ENCODE results near the gene CADM2. TPM values are rescaled to one million over a fixed set of nuclear protein-coding genes. Genes with fewer than 3 reads are reported as not detected.

Gene CADM2
- total RNA-seq, 1 experiment from 2014 or later: 3.7 TPM

GRCh38 chr3:85252686-85253085 is 293.9 kb downstream of the CADM2 start:
- Histone ChIP-seq H3K4me1 (ENCODE audit: insufficient read depth, low read length, poor library complexity, severe bottlenecking) (no peaks in the 10 kb centered on the region), H3K27ac (ENCODE audit: low read depth, low read length, poor library complexity, severe bottlenecking) (no peak overlapping the region), H3K27me3 (replicated peaks; ENCODE audit: insufficient read depth, low read depth, low read length, poor library complexity) (no peaks in the 10 kb centered on the region), H3K9me3 (ENCODE audit: low read depth, low read length, poor library complexity, severe bottlenecking) (no peaks in the 10 kb centered on the region), H3K4me3 (ENCODE audit: low read depth, low read length, poor library complexity, severe bottlenecking) (no peak overlapping the region), H3K36me3 (ENCODE audit: insufficient read depth, low read length, poor library complexity, severe bottlenecking) (no peaks in the 10 kb centered on the region)
- POLR2A ChIA-PET (ENCODE audit: low non-redundant PET): no interaction called here
- BruUV-seq (replicated peaks): no TSS peak
- DNase-seq (ENCODE audit: low spot score): no peak
- no peak for TF ChIP-seq EZH2 (IDR thresholded peaks at IDR 0.05; ENCODE audit: borderline replicate concordance, low read depth, low read length, poor library complexity, severe bottlenecking)
- TF ChIP-seq CTCF (conservative IDR thresholded peaks at IDR 0.05; ENCODE audit: low read depth, low read length): no peak
- intact Hi-C loops (cut with micrococcal nuclease; ENCODE audit: unreplicated experiment): no loop called here
- CTCF ChIA-PET: no interaction called here

GRCh38 chr3:85254738-85255137 is 295.9 kb downstream of the CADM2 start:
- ChIA-PET CTCF (no interaction called here), POLR2A (ENCODE audit: low non-redundant PET) (no interaction called here)
- BruUV-seq (replicated peaks): no TSS peak
- H3K4me3 ChIP-seq (ENCODE audit: low read depth, low read length, poor library complexity, severe bottlenecking): no peak overlapping the region
- DNase-seq (ENCODE audit: low spot score): no peak
- H3K27me3 ChIP-seq (replicated peaks; ENCODE audit: insufficient read depth, low read depth, low read length, poor library complexity): no peaks in the 10 kb centered on the region
- H3K9me3 ChIP-seq (ENCODE audit: low read depth, low read length, poor library complexity, severe bottlenecking): no peaks in the 10 kb centered on the region
- intact Hi-C loops (cut with micrococcal nuclease; ENCODE audit: unreplicated experiment): no loop called here
- no peak overlapping the region for H3K27ac ChIP-seq (ENCODE audit: low read depth, low read length, poor library complexity, severe bottlenecking)
- no peak for TF ChIP-seq EZH2 (IDR thresholded peaks at IDR 0.05; ENCODE audit: borderline replicate concordance, low read depth, low read length, poor library complexity, severe bottlenecking)
- TF ChIP-seq CTCF (conservative IDR thresholded peaks at IDR 0.05; ENCODE audit: low read depth, low read length): no peak
- no peaks in the 10 kb centered on the region for H3K36me3 ChIP-seq (ENCODE audit: insufficient read depth, low read length, poor library complexity, severe bottlenecking)
- no peaks in the 10 kb centered on the region for H3K4me1 ChIP-seq (ENCODE audit: insufficient read depth, low read length, poor library complexity, severe bottlenecking)

GRCh38 chr3:85255949-85256348 is 297.2 kb downstream of the CADM2 start:
- no TSS peak for BruUV-seq (replicated peaks)
- ChIA-PET POLR2A (ENCODE audit: low non-redundant PET) (no interaction called here), CTCF (no interaction called here)
- no peaks in the 10 kb centered on the region for H3K36me3 ChIP-seq (ENCODE audit: insufficient read depth, low read length, poor library complexity, severe bottlenecking)
- H3K9me3 ChIP-seq (ENCODE audit: low read depth, low read length, poor library complexity, severe bottlenecking): no peaks in the 10 kb centered on the region
- TF ChIP-seq CTCF (conservative IDR thresholded peaks at IDR 0.05; ENCODE audit: low read depth, low read length) (no peak), EZH2 (IDR thresholded peaks at IDR 0.05; ENCODE audit: borderline replicate concordance, low read depth, low read length, poor library complexity, severe bottlenecking) (no peak)
- intact Hi-C loops (cut with micrococcal nuclease; ENCODE audit: unreplicated experiment): no loop called here
- peak; percentile 0 for DNase-seq (ENCODE audit: low spot score)
- no peaks in the 10 kb centered on the region for H3K4me1 ChIP-seq (ENCODE audit: insufficient read depth, low read length, poor library complexity, severe bottlenecking)
- H3K4me3 ChIP-seq (ENCODE audit: low read depth, low read length, poor library complexity, severe bottlenecking): no peak overlapping the region
- H3K27me3 ChIP-seq (replicated peaks; ENCODE audit: insufficient read depth, low read depth, low read length, poor library complexity): no peaks in the 10 kb centered on the region
- H3K27ac ChIP-seq (ENCODE audit: low read depth, low read length, poor library complexity, severe bottlenecking): no peak overlapping the region

Measured in A673 (cell line).